VCaP (cell line): Measurements from ENCODE around the gene SYT1.

Source experiments
- H3K27ac ChIP-seq: fragments of 450-650 bp; 2 replicates; pipeline ENCODE4 v1.5.1; 2017
- TF ChIP-seq, protein P1 (sequence below): fragments of 450-650 bp; conservative IDR thresholded peaks from 2 replicates; pipeline ENCODE4 v1.5.1; 2017; ENCODE audit warnings: mild to moderate bottlenecking, moderate library complexity

SYT1 gene

DNA sequence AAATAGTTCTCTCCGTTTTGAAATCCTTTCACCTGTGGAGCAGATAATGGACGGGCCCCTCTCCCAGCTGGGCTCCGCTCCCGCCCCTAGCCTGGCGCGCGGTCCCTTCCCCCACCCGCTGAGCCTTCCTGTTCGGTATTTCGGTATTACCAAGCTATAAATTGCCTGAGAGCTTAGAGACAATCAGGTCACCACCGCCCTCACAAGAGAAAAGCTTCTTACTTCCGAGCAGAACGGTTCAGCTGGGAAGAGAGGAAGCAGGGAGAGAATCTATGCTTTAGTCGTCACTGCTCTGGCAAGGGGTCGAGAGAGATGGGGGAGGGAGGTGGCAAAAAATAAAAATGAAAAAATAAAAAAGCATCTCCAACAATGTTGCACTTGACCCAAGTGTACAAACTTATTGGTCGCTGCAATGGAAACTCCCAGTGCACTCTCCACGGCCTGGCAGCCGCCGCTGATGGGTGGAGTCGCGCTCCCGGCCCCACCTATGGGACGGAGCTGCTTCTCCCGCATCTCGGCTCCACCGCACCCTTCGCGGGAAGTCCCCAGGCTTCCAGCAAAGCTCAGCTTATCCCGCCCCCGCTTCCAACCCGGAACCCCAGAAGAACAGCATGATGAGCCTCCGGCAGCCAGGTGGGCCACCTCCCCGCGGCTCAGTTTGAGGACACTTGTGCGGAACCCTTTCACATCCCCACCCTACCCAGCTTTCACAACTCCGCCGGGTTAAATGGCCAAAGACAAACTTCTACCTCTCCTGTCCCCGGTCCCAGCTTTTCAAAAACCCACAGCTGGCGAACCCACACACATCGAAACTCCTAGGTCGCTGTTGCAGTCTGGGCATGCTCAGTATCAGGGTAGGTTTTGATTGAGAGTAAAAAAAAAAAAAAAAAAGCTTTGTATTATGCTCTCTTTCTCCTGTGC, 832 bp upstream of the SYT1 start:
- TF ChIP-seq, protein P1, sequence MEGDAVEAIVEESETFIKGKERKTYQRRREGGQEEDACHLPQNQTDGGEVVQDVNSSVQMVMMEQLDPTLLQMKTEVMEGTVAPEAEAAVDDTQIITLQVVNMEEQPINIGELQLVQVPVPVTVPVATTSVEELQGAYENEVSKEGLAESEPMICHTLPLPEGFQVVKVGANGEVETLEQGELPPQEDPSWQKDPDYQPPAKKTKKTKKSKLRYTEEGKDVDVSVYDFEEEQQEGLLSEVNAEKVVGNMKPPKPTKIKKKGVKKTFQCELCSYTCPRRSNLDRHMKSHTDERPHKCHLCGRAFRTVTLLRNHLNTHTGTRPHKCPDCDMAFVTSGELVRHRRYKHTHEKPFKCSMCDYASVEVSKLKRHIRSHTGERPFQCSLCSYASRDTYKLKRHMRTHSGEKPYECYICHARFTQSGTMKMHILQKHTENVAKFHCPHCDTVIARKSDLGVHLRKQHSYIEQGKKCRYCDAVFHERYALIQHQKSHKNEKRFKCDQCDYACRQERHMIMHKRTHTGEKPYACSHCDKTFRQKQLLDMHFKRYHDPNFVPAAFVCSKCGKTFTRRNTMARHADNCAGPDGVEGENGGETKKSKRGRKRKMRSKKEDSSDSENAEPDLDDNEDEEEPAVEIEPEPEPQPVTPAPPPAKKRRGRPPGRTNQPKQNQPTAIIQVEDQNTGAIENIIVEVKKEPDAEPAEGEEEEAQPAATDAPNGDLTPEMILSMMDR = no peak
- H3K27ac ChIP-seq = no peak overlapping the region

DNA sequence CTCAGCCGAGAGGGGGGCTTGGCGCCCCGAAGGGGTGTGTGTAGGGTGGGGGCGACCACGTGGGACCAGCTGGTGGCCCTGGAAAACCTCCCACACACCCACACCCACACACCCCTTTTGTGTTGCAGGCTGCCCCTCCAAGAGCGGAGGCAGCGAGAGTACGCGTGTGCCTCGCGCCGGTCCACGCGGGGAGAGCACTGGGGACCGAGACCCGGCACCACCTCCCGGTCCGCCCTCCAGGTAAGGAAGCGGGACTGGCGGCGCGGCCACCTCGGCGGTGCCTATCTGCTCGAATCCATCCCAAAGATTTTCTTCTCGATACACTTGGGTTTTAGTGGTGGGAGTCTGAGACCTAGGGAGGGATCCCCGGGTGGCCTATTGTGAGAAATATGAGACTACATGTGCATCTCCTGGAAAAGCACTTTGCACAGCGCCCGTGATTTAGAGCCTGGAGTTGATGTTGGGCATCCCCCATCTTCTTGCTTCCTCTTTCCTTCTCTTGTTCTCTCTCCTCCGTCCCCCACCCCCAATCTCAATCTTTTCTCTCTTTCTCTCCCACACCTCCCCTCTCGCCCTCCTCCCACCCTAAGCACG, 393 bp downstream of the SYT1 start:
- no peak overlapping the region for H3K27ac ChIP-seq
- TF ChIP-seq, protein P1 = no peak

- TF ChIP-seq, protein P1 = no peak
- no peak overlapping the region for H3K27ac ChIP-seq
Measured at GRCh38 chr12:78865516-78865915, 942 bp downstream of the SYT1 start.

- TF ChIP-seq, protein P1 = no peak
- H3K27ac ChIP-seq = no peak overlapping the region
Measured at GRCh38 chr12:78866518-78866917, 1.9 kb downstream of the SYT1 start.

DNA sequence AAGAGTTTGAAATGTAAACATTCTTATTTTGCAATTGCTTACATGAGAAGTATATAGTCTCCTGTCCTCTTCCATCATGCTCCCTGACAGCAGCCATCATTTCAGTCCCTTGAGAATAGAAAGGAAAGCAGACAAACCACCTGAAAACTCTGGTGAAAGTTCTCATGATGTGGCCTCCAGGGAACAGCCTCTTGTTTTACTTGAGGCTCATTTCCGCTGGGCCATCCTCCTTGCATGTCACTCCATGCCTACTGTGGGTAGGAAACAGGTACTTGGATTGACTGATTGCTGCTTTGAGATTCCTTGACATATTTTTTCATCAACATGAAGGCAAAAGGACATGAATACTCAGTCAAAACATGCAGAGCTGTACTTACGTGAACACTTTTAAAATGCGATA, 6.0 kb downstream of the SYT1 start:
- TF ChIP-seq, protein P1 = no peak
- no peak overlapping the region for H3K27ac ChIP-seq

DNA sequence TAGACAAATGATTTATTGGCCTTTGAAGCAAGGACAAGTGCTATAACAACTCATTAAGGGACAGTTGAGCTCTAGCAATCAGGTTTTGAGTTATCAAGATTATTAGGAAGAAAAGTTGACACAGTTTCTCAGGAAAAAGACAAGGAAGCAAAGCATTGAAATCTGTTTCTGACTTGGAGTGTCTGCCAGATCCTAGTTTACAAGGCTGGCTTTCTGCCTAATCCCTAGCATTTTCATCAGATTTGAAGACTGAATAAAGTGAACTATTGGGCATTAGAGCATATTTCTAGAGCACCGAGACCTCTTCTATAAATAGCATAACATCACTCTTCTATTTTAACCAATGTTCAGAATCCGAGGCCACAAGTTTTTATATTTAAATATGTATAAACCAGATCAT, 7.0 kb downstream of the SYT1 start:
- no peak overlapping the region for H3K27ac ChIP-seq
- TF ChIP-seq, protein P1 = no peak

- TF ChIP-seq, protein P1 = no peak
- H3K27ac ChIP-seq = no peak overlapping the region
Measured at GRCh38 chr12:78878459-78878858, 13.9 kb downstream of the SYT1 start.
